SU-DHL-6 (cell line): ENCODE measurements around the gene SH3PXD2A.

Source experiments
- H2AFZ ChIP-seq: fragments of 200-600 bp; sonication (generic); 2 replicates; pipeline ENCODE4 v1.6.1; 2014; ENCODE audit warnings: low read depth, mild to moderate bottlenecking, moderate library complexity, mixed read lengths, antibody characterized with exemption, low read length; ENCODE audit not compliant: severe bottlenecking
- H3F3A ChIP-seq: fragments of 200-600 bp; shearing (Covaris generic); 2 replicates; pipeline ENCODE4 v1.6.0; 2016; ENCODE audit warnings: antibody characterized with exemption, mild to moderate bottlenecking; ENCODE audit not compliant: insufficient read depth
- H3K27ac ChIP-seq: fragments of 200-600 bp; sonication (generic); 2 replicates; pipeline ENCODE4 v1.5.1; 2016; ENCODE audit warnings: low read depth, mild to moderate bottlenecking, low read length, moderate library complexity, mixed read lengths
- H3K27me3 ChIP-seq: fragments of 200-600 bp; sonication (generic), shearing (Covaris generic); 2 replicates; pipeline ENCODE4 v1.6.0; 2014; ENCODE audit warnings: mild to moderate bottlenecking, low read length
- H3K36me3 ChIP-seq: fragments of 200-600 bp; sonication (generic); 2 replicates; pipeline ENCODE4 v1.6.1; 2014; ENCODE audit warnings: mild to moderate bottlenecking, low read length, mixed read lengths
- H3K4me2 ChIP-seq: fragments of 300-600, 200-600 bp; shearing (Covaris generic), sonication (generic); 2 replicates; pipeline ENCODE4 v1.6.0; 2014; ENCODE audit warnings: low read length, low read depth, mild to moderate bottlenecking; ENCODE audit not compliant: poor library complexity, severe bottlenecking
- H3K4me3 ChIP-seq: fragments of 200-600 bp; sonication (generic); 2 replicates; pipeline ENCODE4 v1.5.1; 2014; ENCODE audit warnings: antibody characterized with exemption, low read length, mild to moderate bottlenecking, mixed read lengths; ENCODE audit not compliant: insufficient read depth, poor library complexity, severe bottlenecking
- H3K79me2 ChIP-seq: fragments of 200-600 bp; sonication (generic); 2 replicates; pipeline ENCODE4 v1.6.1; 2014; ENCODE audit warnings: mild to moderate bottlenecking, low read length, moderate library complexity; ENCODE audit not compliant: insufficient read depth
- H3K9ac ChIP-seq: fragments of 200-600 bp; sonication (generic); 2 replicates; pipeline ENCODE4 v1.7.0; 2014; ENCODE audit warnings: mild to moderate bottlenecking, low read length
- H3K9me2 ChIP-seq: fragments of 200-600 bp; sonication (generic); replicated peaks from 2 replicates; pipeline ENCODE4 v1.6.1; 2014; ENCODE audit warnings: low read length; ENCODE audit not compliant: insufficient read depth
- H3K9me3 ChIP-seq: fragments of 200-600 bp; sonication (generic); 2 replicates; pipeline ENCODE4 v1.6.1; 2014; ENCODE audit warnings: low read length, mixed read lengths; ENCODE audit not compliant: insufficient read depth
- H4K20me1 ChIP-seq: fragments of 200-600 bp; sonication (generic); 2 replicates; pipeline ENCODE4 v1.6.1; 2014; ENCODE audit warnings: low read depth, mild to moderate bottlenecking, antibody characterized with exemption, low read length, moderate library complexity, mixed read lengths
- EZH2phosphoT487 ChIP-seq: fragments of 200-600 bp; sonication (generic), shearing (Covaris generic); conservative IDR thresholded peaks from 2 replicates; pipeline ENCODE4 v1.6.1; 2018; ENCODE audit warnings: mild to moderate bottlenecking, antibody characterized with exemption, low read length, moderate library complexity, mixed read lengths
- TF ChIP-seq, protein P1 (sequence below): fragments of 200-600 bp; sonication (generic); IDR thresholded peaks from one replicate; pipeline ENCODE4 v1.5.1; 2017; ENCODE audit warnings: antibody characterized with exemption, mild to moderate bottlenecking, low read length, moderate library complexity; ENCODE audit not compliant: insufficient read depth, poor library complexity, severe bottlenecking

The SH3PXD2A gene

DNA sequence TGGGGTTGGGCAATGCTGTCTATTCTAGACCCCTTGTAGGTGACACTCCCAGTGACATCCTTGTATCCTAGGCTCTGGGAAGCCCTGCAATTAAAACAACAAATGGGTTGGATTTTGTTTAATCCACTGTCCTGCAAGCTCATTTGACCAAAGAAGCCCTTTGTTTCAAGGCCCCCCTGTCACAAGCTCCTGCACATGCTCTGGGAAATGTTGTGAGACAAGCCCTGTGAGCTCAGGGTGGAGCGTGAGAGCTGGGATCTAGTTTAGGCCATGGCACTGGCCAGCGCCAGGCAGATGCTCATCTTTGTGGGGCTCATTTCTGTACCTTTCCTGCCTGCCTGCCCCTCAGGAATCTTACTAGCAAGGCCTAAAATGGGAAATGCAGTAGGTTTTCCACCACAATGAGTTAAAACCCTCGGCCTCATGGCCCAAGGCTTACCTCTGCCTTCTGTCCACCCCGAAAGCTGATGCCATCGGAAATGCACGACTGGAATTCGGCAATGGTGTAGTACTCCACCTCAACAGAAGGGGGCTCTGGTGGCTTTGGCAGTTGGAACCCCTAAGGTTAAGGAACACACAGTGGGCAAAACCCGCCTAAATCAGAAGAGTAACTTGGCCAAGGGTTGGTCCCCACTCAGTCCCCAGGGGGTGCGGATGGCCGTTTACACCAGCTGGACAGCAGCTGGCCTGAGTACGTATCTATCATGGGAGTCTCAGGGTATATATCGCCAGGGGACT, 249.8 kb downstream of the SH3PXD2A start:
- Histone ChIP-seq H3K36me3 (no peaks in the 10 kb centered on the region), H3K4me2 (no peak overlapping the region), H3K27me3 (no peaks in the 10 kb centered on the region), H3K4me3 (no peak overlapping the region), H4K20me1 (no peaks in the 10 kb centered on the region), H3F3A (no peaks in the 10 kb centered on the region), H2AFZ (no peak overlapping the region), H3K79me2 (no peaks in the 10 kb centered on the region), H3K27ac (no peak overlapping the region), H3K9ac (no peak overlapping the region), H3K9me2 (no peaks in the 10 kb centered on the region), H3K9me3 (no peaks in the 10 kb centered on the region)
- no peak for TF ChIP-seq EZH2phosphoT487
- TF ChIP-seq, protein P1, sequence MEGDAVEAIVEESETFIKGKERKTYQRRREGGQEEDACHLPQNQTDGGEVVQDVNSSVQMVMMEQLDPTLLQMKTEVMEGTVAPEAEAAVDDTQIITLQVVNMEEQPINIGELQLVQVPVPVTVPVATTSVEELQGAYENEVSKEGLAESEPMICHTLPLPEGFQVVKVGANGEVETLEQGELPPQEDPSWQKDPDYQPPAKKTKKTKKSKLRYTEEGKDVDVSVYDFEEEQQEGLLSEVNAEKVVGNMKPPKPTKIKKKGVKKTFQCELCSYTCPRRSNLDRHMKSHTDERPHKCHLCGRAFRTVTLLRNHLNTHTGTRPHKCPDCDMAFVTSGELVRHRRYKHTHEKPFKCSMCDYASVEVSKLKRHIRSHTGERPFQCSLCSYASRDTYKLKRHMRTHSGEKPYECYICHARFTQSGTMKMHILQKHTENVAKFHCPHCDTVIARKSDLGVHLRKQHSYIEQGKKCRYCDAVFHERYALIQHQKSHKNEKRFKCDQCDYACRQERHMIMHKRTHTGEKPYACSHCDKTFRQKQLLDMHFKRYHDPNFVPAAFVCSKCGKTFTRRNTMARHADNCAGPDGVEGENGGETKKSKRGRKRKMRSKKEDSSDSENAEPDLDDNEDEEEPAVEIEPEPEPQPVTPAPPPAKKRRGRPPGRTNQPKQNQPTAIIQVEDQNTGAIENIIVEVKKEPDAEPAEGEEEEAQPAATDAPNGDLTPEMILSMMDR: peak; percentile 42

GRCh38 chr10:103603382-103603781, 252.0 kb downstream of the SH3PXD2A start:
- no peaks in the 10 kb centered on the region for H3K9me2 ChIP-seq
- no peaks in the 10 kb centered on the region for H3F3A ChIP-seq
- no peak overlapping the region for H2AFZ ChIP-seq

GRCh38 chr10:103602852-103603155, 252.6 kb downstream of the SH3PXD2A start:
- TF ChIP-seq, protein P1: no peak
- no peak for TF ChIP-seq EZH2phosphoT487
- H3K9me3 ChIP-seq: no peaks in the 10 kb centered on the region

More at GRCh38 chr10:103603382-103603781, 252.0 kb downstream of the SH3PXD2A start:
- Histone ChIP-seq H3K4me3 (no peak overlapping the region), H3K4me2 (no peak overlapping the region), H3K79me2 (no peaks in the 10 kb centered on the region), H3K9ac (no peak overlapping the region), H3K36me3 (no peaks in the 10 kb centered on the region), H3K9me3 (no peaks in the 10 kb centered on the region), H3K27me3 (no peaks in the 10 kb centered on the region), H3K27ac (no peak overlapping the region), H4K20me1 (no peaks in the 10 kb centered on the region)
- TF ChIP-seq, protein P1: no peak
- no peak for TF ChIP-seq EZH2phosphoT487

More at GRCh38 chr10:103602852-103603155, 252.6 kb downstream of the SH3PXD2A start:
- H3K79me2 ChIP-seq: no peaks in the 10 kb centered on the region
- no peaks in the 10 kb centered on the region for H4K20me1 ChIP-seq
- no peak overlapping the region for H3K4me2 ChIP-seq
- H3K27ac ChIP-seq: no peak overlapping the region
- no peaks in the 10 kb centered on the region for H3K9me2 ChIP-seq
- no peak overlapping the region for H3K9ac ChIP-seq
- no peaks in the 10 kb centered on the region for H3K27me3 ChIP-seq
- H3F3A ChIP-seq: no peaks in the 10 kb centered on the region
- H3K4me3 ChIP-seq: no peak overlapping the region
- H2AFZ ChIP-seq: no peak overlapping the region
- no peaks in the 10 kb centered on the region for H3K36me3 ChIP-seq
